GM12891 (cell line): ENCODE data around the gene TFAP2C.
"Not testable (repeated sequence)": the region's sequence is repeated elsewhere in the genome, so short reads cannot be mapped to it uniquely, and the experiment has no call there.

ENCODE experiments used
- DNase-seq: peaks from one replicate; pipeline ENCODE4 v3.0.0; 2011; ENCODE audit warnings: low spot score; ENCODE audit not compliant: insufficient read length
- FAIRE-seq: peaks from 2 replicates; lab custom pipeline; 2011; peaks lifted over from hg19 to GRCh38; lab: Jason Lieb, UNC
- PAX5 ChIP-seq: IDR thresholded peaks from 2 replicates; pipeline ENCODE4 v1.6.1; 2011; ENCODE audit warnings: low read length, moderate library complexity, mild to moderate bottlenecking; ENCODE audit not compliant: insufficient read depth, severe bottlenecking
- POLR2A ChIP-seq: IDR thresholded peaks from 2 replicates; pipeline ENCODE4 v1.6.1; 2011; ENCODE audit warnings: low read depth, low read length, control low read depth
- POLR2AphosphoS5 ChIP-seq: IDR thresholded peaks from 2 replicates; pipeline ENCODE4 v1.6.1; 2011; ENCODE audit warnings: low read depth, low read length, control low read depth
- POU2F2 ChIP-seq: IDR thresholded peaks from 2 replicates; pipeline ENCODE4 v1.6.1; 2011; ENCODE audit warnings: low read depth, mild to moderate bottlenecking, control low read depth, low read length, moderate library complexity
- SPI1 ChIP-seq: IDR thresholded peaks from 2 replicates; pipeline ENCODE4 v1.6.1; 2011; ENCODE audit warnings: low read depth, low read length, control low read depth
- TAF1 ChIP-seq: IDR thresholded peaks from 2 replicates; pipeline ENCODE4 v1.6.1; 2011; ENCODE audit warnings: low read depth, low read length, control low read depth

The TFAP2C gene

DNA sequence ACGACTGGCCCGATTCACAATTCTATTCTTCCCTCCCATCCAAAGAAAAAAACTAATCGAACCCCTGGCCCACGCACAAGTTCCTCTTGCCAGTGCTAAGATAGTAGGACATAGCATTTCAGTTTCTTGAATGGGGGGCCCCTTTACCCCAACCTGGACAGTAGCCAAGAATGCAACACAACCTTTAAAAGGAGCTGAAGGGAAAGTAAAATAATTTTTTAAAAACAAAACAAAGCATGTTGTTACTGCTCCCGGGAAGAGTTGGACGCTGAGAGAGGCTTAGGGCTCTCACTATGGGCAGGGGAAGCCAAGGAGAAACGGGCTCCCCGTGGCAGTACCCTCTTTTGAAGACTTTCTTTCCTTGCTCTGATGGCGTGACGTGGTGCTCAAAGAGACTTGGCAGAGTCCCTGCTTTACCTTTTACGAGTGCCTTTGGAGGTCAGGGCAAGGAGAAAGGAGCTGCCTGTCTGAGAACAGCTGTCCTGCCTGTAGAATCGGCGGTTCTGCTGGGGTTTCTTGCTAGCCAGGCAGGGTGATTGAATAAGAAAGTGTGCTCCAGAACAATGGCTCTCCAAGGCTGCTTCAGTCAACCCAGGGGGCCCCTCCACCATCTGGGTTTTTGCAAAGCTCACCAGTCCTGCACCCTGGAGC, 5.8 kb downstream of the TFAP2C start:
- DNase-seq = no peak
- TF ChIP-seq POU2F2 (no peak), PAX5 (no peak), POLR2A (no peak), POLR2AphosphoS5 (no peak), SPI1 (no peak), TAF1 (no peak)
- FAIRE-seq = no peak

DNA sequence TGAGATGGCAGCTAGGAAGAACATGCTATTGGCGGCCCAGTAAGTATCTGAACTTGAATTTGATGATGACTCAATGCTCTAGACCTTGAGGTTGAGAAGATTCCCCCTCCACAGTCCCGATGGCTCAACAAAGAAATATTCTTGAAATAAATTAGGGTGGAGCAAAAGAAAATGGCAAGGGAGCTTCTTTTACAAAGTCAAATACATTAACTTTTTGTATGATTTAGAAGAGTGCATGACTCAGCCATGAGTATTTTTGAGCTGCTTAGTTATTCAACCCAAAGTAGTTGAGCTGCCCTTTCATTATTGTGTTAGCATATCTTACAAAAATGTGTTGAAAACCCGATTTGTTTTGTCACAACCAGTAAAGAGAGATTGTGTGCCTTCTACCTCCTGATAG, 7.6 kb downstream of the TFAP2C start:
- no peak for FAIRE-seq
- TF ChIP-seq POLR2A (no peak), SPI1 (no peak), POLR2AphosphoS5 (no peak), PAX5 (no peak), TAF1 (no peak), POU2F2 (no peak)
- DNase-seq = no peak

DNA sequence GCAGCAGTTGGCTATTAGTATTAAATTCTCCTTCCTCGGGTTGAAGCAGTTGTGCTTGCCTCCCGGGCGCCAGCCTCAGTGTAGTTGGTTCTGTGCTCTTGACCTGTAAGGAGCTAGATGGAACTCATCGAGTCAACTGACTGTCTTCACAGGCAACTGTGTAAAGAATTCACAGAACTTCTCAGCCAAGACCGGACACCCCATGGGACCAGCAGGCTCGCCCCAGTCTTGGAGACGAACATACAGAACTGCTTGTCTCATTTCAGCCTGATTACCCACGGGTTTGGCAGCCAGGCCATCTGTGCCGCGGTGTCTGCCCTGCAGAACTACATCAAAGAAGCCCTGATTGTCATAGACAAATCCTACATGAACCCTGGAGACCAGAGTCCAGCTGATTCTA, 8.5 kb downstream of the TFAP2C start:
- FAIRE-seq (no peak), DNase-seq (no peak)
- TF ChIP-seq POLR2A (no peak), POLR2AphosphoS5 (no peak), SPI1 (no peak), PAX5 (no peak), TAF1 (no peak), POU2F2 (no peak)

DNA sequence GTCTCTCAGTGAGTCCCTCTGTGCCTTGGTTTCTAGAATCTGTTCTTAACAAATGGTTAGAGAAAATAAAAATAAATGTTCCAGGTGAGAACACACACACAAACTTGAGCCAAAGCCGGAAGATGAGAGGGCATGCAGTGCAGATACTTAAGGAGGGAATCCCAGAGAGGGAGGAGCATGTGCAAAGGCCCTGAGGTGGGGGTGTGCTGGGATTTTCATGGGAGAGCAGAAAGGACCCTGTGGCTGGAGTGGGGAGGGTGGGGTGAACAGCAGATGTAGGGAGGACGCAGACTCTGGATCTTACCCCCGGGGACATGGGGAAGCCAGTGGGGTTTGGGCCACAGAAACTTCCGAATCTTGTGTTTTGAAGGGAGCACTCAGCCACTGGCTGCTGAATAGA, 17.5 kb downstream of the TFAP2C start:
- TF ChIP-seq SPI1 (no peak), POLR2A (no peak), POU2F2 (no peak), POLR2AphosphoS5 (no peak), TAF1 (no peak), PAX5 (no peak)
- DNase-seq (no peak), FAIRE-seq (no peak)

DNA sequence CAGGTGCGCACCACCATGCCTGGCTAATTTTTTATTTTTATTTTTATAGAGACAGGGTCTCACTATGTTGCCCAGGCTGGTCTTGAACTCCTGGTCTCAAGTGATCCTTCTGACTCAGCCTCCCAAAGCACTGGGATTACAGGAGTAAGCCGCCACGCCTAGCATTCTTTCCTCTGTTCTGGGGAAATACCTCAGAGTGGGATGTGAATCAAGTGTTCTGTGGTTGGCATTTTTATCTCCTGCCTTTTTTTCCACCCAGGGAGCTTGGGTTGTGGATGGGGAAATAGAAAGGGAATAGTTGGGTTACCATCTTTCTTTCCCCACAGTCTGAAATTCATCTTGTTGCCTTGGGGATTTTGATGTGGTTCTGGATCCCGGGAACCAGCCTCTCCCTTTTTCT, 24.1 kb downstream of the TFAP2C start:
- DNase-seq (no peak), FAIRE-seq (no peak)
- TF ChIP-seq PAX5 (no peak), TAF1 (no peak), SPI1 (no peak), POU2F2 (no peak)

DNA sequence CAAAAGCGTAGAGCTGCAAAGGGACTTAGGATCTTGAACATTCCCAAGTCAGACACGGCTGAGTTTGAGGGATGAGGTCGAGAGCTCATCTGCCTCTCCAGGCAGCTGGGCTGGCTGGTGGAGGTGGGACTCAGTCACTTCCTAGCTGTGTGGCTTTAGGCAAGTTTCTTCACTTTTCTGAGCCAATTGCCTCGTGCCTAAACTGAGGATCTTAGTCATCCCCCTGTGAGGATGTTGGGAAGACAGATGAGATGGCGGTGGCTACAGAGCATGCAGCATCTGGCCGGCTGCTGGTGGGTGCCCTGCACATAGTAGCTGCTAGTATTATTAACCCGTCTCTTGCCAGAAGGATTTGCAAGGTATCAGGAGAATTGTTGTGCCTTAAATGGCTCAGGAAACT, 27.5 kb downstream of the TFAP2C start:
- FAIRE-seq (no peak), DNase-seq (no peak)
- no peak for TF ChIP-seq TAF1

DNA sequence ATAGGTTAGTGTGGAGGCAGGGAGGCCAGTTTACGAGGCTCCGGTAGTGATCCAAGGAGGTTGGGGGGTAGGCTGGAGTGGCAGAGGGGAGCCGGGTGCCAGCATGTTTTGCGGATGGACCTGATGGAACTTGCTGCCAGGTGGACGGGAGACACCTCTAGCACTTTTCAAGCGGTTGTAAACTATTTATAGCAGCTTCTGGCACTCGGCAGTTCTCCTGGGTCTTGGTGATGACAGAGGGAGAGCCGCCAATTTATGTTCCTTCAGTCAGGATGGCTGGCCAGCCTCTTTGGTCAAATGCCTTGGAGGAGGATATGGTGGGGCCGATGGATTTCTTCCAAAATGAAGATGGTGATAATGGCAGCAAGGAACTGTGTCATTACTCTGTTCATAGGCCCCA, 28.8 kb downstream of the TFAP2C start:
- no peak for DNase-seq
- TF ChIP-seq PAX5 = no peak
- TF ChIP-seq TAF1 = no peak
- no peak for TF ChIP-seq POU2F2
- no peak for TF ChIP-seq SPI1
- TF ChIP-seq POLR2A = no peak
- TF ChIP-seq POLR2AphosphoS5 = no peak
- FAIRE-seq = no peak

DNA sequence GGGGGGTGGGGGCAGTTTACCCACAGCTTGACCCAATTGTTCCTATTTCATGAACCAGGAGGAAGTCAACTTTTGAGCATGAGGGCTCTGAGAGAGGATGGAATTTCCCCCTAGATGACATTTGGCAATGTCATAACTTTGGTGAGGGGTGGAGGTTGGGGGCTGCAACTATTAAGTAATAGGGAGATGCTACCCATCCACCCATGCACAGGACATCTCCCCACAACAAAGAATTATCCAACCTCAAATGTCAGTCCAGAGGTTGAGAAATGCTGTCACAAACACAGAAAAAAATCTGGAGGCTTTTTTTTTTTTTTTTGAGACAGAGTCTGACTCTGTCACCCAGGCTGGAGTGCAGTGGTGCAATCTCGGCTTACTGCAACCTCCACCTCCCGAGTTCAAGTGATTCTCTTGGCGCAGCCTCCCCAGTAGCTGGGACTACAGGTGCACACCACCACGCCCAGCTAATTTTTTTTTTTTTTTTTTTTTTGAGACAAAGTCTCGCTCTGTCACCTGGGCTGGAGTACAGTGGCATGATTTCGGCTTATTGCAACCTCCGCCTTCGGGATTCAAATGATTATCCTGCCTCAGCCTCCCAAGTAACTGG, 29.3 kb downstream of the TFAP2C start:
- FAIRE-seq, DNase-seq: not testable (repeated sequence)

DNA sequence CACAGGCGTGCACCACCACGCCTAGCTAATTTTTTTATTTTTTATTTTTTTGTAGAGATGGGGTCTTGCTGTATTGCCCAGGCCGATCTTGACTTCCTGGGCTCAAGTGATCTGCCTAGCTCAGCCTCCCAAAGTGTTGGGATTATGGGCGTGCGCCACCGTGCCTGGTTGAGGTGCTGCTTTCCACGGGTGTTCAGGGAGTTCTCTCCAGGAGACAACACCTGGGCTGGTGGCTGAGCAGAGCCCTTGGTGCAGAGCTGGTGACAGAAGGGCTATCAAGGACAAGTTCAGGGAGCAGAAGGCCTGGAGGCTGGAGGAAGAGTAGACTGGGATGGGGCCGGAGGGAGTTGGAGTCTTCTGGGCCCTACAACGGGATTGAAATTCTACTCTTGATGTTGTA, 34.6 kb downstream of the TFAP2C start:
- TF ChIP-seq TAF1 = no peak
- TF ChIP-seq PAX5 = no peak
- no peak for TF ChIP-seq POLR2AphosphoS5
- DNase-seq (no peak), FAIRE-seq (no peak)

DNA sequence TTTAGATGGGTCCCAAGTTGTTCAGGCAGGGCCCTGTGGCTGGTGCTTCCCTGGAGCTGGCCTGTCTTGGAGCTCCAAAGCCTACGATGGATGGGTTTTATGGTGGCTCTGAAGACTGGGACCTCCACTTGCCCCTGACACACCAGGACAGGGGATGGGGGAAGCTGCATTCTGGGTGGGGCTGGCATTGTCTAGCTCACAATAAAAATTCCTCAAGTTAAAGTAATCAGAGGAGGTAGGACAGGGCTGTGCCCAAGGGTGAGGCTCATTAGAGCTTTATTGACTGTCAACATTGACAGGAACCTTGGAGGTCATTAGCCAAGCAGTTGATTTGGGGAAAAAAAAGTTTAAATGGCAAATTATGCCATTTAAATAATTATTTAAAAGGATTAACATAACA, 35.7 kb downstream of the TFAP2C start:
- TF ChIP-seq SPI1 = no peak
- no peak for TF ChIP-seq POLR2AphosphoS5
- no peak for TF ChIP-seq POU2F2
- TF ChIP-seq POLR2A = no peak
- no peak for TF ChIP-seq TAF1
- TF ChIP-seq PAX5 = no peak
- DNase-seq = no peak
- no peak for FAIRE-seq
